ENCODE measurements around the gene ADCY7.

The ADCY7 gene

DNA sequence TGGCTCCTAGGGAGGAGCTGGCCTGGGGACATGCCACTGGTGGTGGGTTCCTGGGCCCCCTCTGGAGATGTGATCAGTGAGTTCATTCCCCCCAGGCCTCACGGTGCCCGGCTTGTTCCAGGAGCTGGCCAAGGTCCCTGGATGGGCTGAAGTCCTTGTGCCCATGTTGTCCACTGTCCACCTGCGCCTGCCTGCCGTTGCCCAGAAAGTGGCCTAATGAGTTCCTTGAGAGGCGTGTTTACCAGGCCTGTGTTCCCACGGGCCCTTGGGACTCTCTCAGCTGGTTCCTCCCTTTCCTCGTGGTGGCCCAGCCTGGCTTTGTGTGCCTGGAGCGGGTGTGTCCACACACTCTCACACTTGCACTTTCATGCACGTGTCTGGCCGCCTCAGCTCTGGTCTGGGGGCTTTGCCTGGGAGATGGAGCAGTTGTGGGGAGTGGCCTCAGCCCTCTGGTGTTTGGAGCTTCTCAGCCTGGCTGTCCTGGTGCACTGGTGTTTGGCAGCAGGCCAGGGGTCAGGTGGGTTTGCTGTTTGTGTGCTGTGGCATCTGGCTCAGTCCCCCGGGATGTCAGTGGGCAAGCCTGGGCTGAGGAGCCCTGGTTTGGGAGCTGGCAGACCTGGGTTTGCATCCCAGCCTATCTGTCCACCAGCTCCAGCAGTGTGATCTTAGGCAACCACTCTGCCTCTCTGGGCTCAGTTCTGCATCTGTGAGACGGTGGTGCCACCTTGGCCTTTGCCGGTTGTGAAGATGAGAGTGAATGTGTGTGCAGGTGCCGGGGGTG lies 18.0 kb downstream of the ADCY7 start:
- no peak for DNase-seq

- DNase-seq, result no peak
These were observed 19.2 kb downstream of the ADCY7 start for GRCh38 chr16:50285406-50286003.

- DNase-seq, result no peak
These were observed 20.3 kb downstream of the ADCY7 start for GRCh38 chr16:50286681-50287080.

DNA sequence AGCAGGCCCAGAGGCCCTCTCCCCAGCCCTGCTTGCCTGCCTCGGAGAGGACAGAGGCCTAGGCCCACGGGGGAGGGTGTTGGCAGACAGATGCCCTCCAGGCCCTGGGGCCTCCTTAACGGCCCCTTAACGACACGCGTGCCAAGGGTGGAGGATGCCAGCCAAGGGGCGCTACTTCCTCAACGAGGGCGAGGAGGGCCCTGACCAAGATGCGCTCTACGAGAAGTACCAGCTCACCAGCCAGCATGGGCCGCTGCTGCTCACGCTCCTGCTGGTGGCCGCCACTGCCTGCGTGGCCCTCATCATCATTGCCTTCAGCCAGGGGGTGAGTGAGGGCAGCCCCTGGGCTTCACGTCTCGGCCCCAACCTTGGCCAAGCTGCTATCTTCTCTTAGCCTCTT lies 21.7 kb downstream of the ADCY7 start:
- DNase-seq, result no peak

DNA sequence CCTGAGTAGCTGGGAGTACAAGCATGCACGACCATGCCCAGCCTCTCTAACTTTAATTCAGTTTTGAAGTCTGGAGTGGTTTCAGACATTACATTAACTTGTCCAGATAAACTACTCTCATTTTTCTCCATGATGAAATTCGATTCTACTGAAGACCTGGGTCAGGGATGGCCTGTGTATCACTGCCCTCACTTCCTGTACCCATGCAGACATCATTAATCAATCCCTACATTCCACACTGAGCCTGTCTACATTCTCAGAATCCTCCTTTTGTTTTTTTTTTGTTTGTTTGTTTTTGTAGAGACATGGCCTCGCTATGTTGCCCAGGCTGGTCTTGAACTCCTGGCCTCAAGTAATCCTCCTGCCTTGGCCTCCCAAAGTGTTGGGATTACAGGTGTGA lies 22.6 kb downstream of the ADCY7 start:
- no peak for DNase-seq

DNA sequence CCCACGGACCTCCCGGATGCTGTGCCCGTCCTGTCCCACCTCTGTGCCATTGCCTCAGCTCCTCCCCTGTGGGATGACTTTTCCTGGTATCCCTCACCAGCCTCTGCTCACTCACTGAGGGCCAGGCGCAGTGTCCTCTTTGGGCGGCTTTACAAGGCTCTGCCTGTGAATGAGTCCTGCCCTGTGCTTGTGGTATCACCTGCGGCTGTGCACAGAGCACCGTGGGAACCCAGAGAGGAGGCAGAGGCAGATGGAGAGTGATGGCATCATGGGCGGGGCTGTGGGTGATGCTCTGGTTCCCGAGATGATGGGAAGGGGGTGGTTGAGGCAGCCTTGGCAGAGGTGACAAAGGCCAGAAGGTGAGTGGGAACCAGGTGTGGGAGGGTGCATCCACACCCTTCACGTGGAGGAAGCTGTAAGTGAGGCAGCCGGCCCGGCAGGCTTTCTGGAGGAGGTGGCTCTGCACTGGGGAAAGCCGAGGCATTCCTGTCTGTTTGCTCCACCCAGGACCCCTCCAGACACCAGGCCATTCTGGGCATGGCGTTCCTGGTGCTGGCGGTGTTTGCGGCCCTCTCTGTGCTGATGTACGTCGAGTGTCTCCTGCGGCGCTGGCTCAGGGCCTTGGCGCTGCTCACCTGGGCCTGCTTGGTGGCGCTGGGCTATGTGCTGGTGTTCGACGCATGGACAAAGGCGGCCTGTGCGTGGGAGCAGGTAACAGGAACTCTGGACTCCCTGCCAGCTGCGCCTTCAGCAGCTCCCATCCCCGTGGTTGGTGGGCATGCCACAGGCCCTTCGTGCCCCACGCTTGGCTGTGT lies 23.8 kb downstream of the ADCY7 start:
- DNase-seq, result no peak

GRCh38 chr16:50290856-50291255 lies 24.5 kb downstream of the ADCY7 start:
- no peak for DNase-seq

GRCh38 chr16:50291719-50292565 lies 25.6 kb downstream of the ADCY7 start:
- DNase-seq, result no peak

DNA sequence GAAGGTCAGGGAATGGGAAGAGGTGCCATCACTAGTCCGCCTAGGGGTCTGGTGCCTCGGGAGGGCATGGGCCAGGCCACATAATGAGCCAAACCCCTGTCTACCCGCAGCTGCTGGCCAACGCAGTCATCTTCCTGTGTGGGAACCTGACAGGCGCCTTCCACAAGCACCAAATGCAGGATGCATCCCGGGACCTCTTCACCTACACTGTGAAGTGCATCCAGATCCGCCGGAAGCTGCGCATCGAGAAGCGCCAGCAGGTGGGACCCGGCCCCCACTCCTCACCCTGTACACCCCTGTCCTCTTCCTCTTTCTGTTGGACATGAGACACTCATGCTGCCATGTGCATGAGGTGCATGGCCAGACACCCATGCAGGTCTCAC lies 26.2 kb downstream of the ADCY7 start:
- DNase-seq, result no peak

DNA sequence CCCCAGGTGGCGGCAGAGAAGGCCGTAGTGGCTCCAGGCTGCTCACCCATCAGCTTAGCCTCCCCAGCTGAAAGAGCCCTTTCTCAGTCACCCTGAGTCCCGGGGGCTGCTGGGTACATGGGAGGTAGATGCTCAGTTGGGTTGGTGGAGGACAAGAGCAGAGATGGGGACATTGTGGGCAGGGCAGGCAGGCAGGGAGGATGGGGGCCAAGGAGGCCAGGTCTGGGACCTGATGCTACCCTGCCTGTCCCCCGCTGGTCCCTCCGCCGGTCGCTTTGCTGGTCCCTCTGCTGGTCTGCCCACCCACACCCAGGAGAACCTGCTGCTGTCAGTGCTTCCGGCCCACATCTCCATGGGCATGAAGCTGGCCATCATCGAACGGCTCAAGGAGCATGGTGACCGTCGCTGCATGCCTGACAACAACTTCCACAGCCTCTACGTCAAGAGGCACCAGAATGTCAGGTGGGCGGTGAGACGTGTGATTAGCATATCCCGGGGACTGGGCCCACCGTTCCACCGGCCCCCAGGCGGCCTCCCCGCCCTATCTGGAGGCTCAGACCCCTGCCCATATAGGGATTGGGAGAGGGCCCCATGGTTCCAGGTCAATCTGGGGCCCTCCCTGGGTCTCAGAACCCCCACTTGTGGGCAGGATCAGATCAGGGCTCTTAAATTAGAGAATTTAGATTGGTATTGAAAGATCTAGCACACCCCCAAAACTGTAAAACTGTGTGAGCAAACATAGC lies 26.9 kb downstream of the ADCY7 start:
- DNase-seq, result no peak

GRCh38 chr16:50293994-50294855 lies 27.9 kb downstream of the ADCY7 start:
- DNase-seq, result no peak

- DNase-seq, result no peak
These were observed 28.6 kb downstream of the ADCY7 start for GRCh38 chr16:50294955-50295354.

DNA sequence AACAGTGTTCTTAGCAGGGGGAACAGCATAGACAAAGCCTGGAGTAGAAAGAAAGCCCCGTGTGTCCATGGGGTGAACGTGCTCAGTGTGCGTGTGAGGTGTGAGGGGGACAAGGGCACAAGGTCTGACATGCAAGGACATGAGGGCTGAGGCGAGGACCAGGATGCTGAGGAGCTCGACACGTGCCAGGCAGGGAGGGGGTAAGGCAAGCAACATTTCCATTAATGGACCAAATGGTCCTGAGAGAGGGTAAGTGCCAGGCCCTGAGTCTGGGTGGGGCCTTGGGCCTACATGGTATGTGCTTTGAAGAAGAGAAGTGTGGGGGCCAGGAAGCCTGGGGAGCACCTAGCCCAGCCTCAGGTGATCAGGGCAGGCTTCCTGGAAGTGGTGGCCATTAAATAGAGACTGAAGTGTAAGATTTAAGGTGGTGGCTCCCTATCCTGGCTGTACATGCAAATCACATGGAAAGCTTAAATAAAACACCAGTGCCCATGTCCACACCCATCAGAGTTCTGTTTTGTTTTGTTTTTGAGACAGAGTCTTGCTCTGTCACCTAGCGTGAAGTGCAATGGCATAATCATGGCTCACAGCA lies 29.3 kb downstream of the ADCY7 start:
- no peak for DNase-seq

- no peak for DNase-seq
These were observed 30.5 kb downstream of the ADCY7 start for GRCh38 chr16:50296807-50297206.

DNA sequence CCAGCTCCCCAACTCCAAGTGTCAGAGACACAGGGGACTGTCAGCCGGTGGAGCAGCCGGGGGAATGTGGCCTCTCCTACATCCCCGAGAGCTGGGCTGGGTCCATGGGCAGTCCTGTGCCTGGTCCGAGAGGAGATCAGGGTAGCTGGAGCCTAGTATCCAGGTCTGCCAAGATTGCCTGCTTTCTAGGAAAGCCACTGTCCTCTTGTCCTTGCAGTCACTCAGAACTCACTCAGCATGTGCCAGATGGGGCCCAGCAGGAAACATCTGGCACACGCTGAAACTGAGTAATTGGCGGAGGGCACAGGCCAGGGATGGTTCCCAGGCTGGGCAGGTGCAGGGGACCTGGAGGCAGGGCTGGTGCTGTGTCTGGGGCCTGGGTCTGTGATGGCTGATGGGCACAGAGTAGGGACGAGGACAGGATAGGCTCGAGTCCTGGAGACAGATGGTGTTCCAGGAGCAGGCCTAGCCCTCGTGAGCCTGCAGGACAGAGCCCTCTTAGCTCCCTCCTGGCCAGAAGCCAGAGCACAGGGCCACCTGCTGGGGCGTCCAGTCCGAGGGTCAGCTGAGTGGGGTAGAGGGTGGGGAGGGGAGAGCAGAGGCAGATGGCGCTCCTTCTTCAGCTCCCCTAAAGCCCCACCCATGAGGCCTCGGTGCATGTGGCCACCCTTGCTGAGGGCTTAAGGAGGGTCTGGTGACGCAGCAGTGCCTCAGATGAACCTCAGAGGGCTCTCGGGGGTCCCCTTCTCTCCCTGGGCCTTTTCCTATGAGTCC lies 31.1 kb downstream of the ADCY7 start:
- no peak for DNase-seq

DNA sequence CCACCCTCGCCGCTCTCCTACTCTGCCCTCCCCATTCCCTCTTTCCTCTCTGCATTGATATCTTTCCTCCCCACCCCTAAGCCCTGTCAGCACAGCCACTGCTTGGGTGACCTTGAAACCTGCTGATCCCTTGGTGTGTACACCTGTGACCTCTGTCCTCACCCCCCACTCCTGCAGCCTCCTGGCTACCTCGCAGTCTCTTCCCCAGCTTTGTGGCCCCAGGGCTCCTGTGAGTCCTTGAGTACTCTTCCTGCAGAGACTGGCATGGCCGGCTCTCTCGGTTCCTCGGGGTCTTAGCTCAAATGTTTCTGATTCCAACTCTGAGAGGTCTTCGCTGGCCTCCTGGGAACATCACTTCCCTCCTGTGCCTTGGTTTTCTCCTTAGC lies 31.7 kb downstream of the ADCY7 start:
- DNase-seq, result no peak

- no peak for DNase-seq
These were observed 32.5 kb downstream of the ADCY7 start for GRCh38 chr16:50298591-50299507.

DNA sequence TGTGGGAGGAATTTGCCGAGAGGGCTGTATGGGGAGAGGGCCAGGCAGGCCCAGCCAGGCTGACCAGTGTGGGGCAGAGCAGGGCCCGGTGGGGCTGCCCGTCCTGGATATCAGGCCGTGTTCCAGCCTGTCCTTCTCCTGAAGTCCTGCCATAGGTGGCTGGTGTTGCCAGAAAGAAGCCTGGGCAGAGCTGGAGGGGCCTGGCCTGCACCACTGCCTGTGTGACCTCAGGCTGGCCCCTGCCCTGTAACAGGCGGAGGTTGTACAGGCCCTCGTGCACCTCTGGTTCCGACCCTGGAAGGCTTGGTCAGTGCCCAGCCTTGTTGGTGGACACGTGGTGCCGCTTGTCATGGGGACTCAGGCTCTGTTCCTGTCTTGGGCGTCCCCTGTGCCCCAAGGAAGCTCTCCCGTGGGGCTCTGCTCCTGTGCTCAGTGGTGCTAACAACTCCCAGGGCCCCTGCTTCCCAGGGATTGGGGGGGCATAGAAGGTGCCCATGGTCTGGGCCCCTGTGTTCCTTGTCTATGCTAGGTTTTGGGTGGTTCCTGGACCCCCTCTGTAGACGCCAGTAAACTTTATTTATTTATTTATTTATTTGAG lies 33.3 kb downstream of the ADCY7 start:
- no peak for DNase-seq
